COLO668 (cell line): Measurements from ENCODE around the gene H6PD.
A peak's percentile ranks its signal among the peaks of the same experiment; 100 is the strongest.

Source experiments
- DNase-seq: peaks from one replicate; lab custom pipeline; 2025; ENCODE audit not compliant: unreplicated experiment; lab: John Stamatoyannopoulos, UW

The H6PD gene

DNA sequence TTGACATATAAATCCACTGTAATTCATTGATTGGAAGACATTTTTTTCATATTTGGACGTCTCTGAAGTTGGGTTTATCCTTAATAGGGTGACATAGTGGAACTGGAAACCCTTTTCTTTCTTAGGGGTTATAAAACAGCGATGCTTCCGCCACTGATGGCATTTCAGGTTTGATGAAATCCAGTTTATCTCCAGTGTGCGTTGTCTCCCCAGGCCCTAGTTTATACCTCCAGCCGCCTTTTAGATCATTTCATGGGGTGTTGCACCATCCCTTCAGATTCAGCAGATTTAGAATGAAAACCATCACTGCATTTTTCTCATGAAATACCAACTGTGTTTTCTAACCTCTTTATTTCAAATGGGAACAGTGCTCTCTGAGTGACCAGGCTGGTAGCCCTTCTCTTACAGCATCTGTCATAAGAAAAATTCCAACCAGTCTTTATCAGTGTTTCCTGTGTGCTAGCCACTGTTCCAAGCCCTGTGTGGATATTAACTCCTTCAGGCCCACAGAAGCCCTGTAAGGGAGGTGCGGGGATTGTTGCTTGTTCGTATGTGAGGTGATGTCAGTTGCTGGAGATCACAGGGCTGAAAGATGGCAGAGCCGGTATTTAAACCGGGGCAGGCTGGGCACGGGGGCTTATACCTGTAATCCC, 19.0 kb downstream of the H6PD start:
- no peak for DNase-seq

DNA sequence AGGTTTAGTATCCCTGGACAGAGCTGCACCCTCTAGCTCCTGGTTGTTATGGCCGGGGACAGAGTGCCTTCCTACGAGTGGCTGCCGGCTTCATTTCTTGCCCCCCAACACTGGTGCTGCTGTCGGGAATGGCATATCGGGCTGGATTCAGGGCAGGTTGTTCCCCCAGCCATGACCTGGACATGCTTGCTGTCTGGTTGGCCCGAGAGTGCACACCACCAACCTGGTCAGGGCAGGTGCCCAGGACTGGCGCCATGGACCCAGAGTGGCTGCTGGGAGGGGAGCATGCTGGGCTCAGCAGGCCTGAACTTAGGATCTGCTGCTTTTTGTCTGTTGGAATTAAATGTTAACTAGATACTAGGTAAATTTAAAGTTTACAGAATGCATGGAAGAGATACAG, 21.8 kb downstream of the H6PD start:
- DNase-seq = no peak

DNA sequence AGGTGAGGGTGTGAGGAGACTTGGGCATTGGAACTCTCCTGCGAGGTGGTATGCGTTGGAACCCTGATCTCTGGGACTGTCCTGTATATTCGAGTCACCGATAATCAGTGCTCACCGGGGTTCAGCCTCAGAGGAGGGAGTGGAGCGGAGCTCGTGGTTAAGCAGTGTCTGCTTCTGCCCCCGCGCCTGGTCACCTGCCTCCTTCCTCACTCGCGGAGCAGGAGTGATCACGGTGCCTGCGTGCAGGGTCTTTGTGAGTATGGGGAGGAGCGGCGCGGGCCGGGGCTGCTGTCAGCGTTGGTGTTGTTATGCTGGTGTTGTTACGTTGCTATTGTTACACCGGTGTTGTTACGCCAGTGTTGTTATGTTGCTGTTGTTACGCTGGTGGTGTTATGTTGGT, 23.3 kb downstream of the H6PD start:
- no peak for DNase-seq

GRCh38 chr1:9258629-9259028, 24.1 kb downstream of the H6PD start:
- DNase-seq = no peak

- DNase-seq = no peak
These were observed 25.6 kb downstream of the H6PD start for GRCh38 chr1:9260059-9260766.

- no peak for DNase-seq
These were observed 26.9 kb downstream of the H6PD start for GRCh38 chr1:9261496-9261895.

DNA sequence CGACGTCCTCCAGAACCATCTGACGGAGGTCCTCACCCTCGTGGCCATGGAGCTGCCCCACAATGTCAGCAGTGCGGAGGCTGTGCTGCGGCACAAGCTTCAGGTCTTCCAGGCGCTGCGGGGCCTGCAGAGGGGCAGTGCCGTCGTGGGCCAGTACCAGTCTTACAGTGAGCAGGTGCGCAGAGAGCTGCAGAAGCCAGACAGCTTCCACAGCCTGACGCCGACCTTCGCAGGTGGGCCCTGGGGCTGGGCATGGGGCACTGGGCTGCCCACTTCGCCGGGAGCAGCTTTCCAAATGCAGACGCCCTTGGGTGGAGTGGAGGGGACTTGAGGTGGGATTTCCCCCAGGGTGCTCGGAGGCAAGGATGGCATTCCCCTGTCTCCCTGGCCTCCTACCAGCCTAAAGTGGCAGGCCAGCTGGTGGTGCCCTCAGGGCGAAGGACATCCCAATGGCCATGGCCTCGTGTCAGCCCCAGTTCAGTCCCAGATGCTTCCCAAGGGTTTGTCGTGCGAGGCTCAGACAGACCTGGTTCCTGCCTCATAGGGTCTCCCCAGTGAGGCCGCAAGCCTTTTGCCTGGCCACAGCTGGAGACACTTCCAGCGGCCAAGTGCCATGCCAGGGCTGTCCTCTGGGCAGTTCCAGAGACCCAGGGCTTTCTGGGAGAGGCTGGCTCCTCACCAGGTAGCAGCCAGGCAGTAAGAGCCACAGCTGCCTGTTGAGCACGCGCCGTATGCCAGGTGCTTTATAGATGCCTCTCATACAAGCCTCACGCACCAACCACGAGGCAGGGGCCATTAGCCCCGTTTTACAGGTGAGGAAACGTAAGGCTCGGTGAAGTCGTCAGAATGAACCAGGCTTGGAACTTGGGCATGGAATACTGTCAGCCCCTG, 27.8 kb downstream of the H6PD start:
- DNase-seq = no peak

- DNase-seq = no peak
These were observed 28.8 kb downstream of the H6PD start for GRCh38 chr1:9263276-9263855.

GRCh38 chr1:9263984-9264872, 29.7 kb downstream of the H6PD start:
- no peak for DNase-seq

DNA sequence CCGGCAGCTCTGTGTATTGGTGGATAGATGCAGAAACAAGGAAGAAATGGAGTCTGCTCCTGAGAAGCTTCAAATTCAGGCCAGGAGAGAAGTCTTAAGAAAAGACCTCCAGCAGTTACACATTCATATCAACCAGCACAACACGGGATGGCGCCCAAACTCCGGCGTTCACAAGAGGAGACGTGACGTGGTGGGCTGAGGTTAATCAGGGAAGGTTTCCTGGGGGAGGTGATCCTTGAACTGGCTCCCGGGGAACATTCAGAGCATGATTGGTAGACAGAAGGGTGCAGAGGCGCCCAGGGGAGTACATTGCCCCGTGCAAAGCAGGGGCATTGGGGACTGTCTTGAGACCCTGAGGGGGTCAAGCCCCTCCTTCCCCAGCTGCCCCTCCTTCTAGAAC, 30.5 kb downstream of the H6PD start:
- no peak for DNase-seq

DNA sequence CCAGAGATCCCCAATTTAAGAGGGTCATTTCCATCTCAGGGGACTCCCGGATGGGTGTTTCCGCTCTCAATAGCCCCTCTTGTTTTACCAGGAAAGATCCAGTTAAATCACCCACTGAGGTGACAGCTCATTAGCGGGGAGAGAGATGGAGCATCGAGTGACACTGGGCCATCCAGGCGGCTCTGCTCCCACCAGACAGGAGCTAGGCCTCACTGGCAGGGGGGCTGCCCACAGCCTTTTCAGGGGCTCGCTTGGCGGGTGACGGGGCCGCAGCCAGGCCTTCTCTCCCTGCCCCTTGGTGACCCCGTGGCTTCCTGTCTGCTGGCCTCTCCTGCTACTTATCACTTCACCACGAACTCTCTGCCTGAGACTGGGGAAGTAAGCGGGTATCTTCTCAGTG, 31.4 kb downstream of the H6PD start:
- no peak for DNase-seq

- DNase-seq = no peak
These were observed 32.7 kb downstream of the H6PD start for GRCh38 chr1:9267352-9267686.

- no peak for DNase-seq
These were observed 33.4 kb downstream of the H6PD start for GRCh38 chr1:9267827-9268581.

GRCh38 chr1:9269078-9269501, 34.5 kb downstream of the H6PD start:
- DNase-seq = no peak

GRCh38 chr1:9269721-9270120, 35.1 kb downstream of the H6PD start:
- DNase-seq = no peak

- DNase-seq = peak; percentile 56
These were observed 35.8 kb downstream of the H6PD start for GRCh38 chr1:9270290-9270883.

- no peak for DNase-seq
These were observed 36.7 kb downstream of the H6PD start for GRCh38 chr1:9271283-9271682.

- no peak for DNase-seq
These were observed 37.5 kb downstream of the H6PD start for GRCh38 chr1:9271861-9272595.

GRCh38 chr1:9273177-9273576, 38.6 kb downstream of the H6PD start:
- DNase-seq = no peak
